ENCODE results near the gene ZNF200.
A peak's percentile ranks its signal among the peaks of the same experiment; 100 is the strongest.
"Not testable (repeated sequence)": the region's sequence is repeated elsewhere in the genome, so short reads cannot be mapped to it uniquely, and the experiment has no call there.

Gene ZNF200

DNA sequence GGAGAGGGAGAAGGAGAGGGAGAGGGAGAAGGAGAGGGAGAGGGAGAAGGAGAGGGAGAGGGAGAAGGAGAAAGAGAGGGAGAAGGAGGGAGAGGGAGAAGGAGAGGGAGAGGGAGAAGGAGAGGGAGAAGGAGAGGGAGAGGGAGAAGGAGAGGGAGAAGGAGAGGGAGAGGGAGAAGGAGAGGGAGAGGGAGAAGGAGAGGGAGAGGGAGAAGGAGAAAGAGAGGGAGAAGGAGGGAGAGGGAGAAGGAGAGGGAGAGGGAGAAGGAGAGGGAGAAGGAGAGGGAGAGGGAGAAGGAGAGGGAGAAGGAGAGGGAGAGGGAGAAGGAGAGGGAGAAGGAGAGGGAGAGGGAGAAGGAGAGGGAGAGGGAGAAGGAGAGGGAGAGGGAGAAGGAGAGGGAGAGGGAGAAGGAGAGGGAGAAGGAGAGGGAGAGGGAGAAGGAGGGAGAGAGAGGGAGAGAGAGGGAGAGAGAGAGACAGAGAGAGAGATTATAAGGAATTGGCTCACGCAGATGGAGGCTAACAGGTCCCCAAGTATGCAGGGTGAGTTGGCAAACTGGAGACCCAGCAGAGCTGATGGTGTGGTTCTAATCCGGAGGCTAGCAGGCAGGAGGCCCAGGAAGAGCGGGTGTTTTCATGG is 37.1 kb downstream of the ZNF200 start:
- H3K9ac ChIP-seq (ENCODE audit: low read depth, low read length); H3K4me1 ChIP-seq (ENCODE audit: insufficient read depth, low read length); H3K9me3 ChIP-seq (ENCODE audit: insufficient read depth, low read depth, low read length); H3K27ac ChIP-seq (ENCODE audit: low read depth, low read length); H3K4me3 ChIP-seq (ENCODE audit: low read length); H3K36me3 ChIP-seq (ENCODE audit: insufficient read depth, low read length): not testable (repeated sequence)
- peaks cover 17% of the 10 kb centered on the region for H3K27me3 ChIP-seq (ENCODE audit: insufficient read depth, low read length)
- 49% methylated on average over 3 of the region's 3 CpGs for WGBS

GRCh38 chr16:3195975-3196374 is 39.0 kb downstream of the ZNF200 start:
- Histone ChIP-seq H3K9me3 (ENCODE audit: insufficient read depth, low read depth, low read length) (no peaks in the 10 kb centered on the region), H3K27me3 (ENCODE audit: insufficient read depth, low read length) (peaks cover 24% of the 10 kb centered on the region), H3K4me3 (ENCODE audit: low read length) (no peak overlapping the region), H3K36me3 (ENCODE audit: insufficient read depth, low read length) (no peaks in the 10 kb centered on the region), H3K9ac (ENCODE audit: low read depth, low read length) (no peak overlapping the region), H3K4me1 (ENCODE audit: insufficient read depth, low read length) (no peaks in the 10 kb centered on the region), H3K27ac (ENCODE audit: low read depth, low read length) (no peak overlapping the region)
- WGBS = 46% methylated on average over 9 of the region's 10 CpGs

- Histone ChIP-seq H3K9me3 (ENCODE audit: insufficient read depth, low read depth, low read length) (no peaks in the 10 kb centered on the region), H3K36me3 (ENCODE audit: insufficient read depth, low read length) (no peaks in the 10 kb centered on the region), H3K4me1 (ENCODE audit: insufficient read depth, low read length) (peaks cover 1% of the 10 kb centered on the region; the same call in 1 of the 2 replicates), H3K4me3 (ENCODE audit: low read length) (no peak overlapping the region), H3K27ac (ENCODE audit: low read depth, low read length) (no peak overlapping the region), H3K9ac (ENCODE audit: low read depth, low read length) (no peak overlapping the region), H3K27me3 (ENCODE audit: insufficient read depth, low read length) (peaks cover 36% of the 10 kb centered on the region)
- 92% methylated on average over 20 of the region's 20 CpGs for WGBS
These were observed 40.2 kb downstream of the ZNF200 start for GRCh38 chr16:3194792-3195191.

GRCh38 chr16:3193221-3194212 is 41.4 kb downstream of the ZNF200 start:
- Histone ChIP-seq H3K4me1 (ENCODE audit: insufficient read depth, low read length) (peaks cover 3% of the 10 kb centered on the region; the same call in 1 of the 2 replicates), H3K27ac (ENCODE audit: low read depth, low read length) (no peak overlapping the region), H3K36me3 (ENCODE audit: insufficient read depth, low read length) (no peaks in the 10 kb centered on the region), H3K9me3 (ENCODE audit: insufficient read depth, low read depth, low read length) (no peaks in the 10 kb centered on the region), H3K27me3 (ENCODE audit: insufficient read depth, low read length) (peaks cover 48% of the 10 kb centered on the region), H3K4me3 (ENCODE audit: low read length) (no peak overlapping the region), H3K9ac (ENCODE audit: low read depth, low read length) (no peak overlapping the region)
- WGBS = 91% methylated on average over 49 of the region's 49 CpGs

- Histone ChIP-seq H3K9me3 (ENCODE audit: insufficient read depth, low read depth, low read length) (no peaks in the 10 kb centered on the region), H3K9ac (ENCODE audit: low read depth, low read length) (no peak overlapping the region), H3K27me3 (ENCODE audit: insufficient read depth, low read length) (peaks cover 46% of the 10 kb centered on the region), H3K4me1 (ENCODE audit: insufficient read depth, low read length) (peaks cover 3% of the 10 kb centered on the region; the same call in 1 of the 2 replicates), H3K27ac (ENCODE audit: low read depth, low read length) (no peak overlapping the region), H3K4me3 (ENCODE audit: low read length) (no peak overlapping the region), H3K36me3 (ENCODE audit: insufficient read depth, low read length) (no peaks in the 10 kb centered on the region)
- WGBS = 91% methylated on average over 36 of the region's 36 CpGs
These were observed 42.4 kb downstream of the ZNF200 start for GRCh38 chr16:3192476-3193019.

- H3K27ac ChIP-seq (ENCODE audit: low read depth, low read length) = no peak overlapping the region
- peaks cover 3% of the 10 kb centered on the region; the same call in 1 of the 2 replicates for H3K4me1 ChIP-seq (ENCODE audit: insufficient read depth, low read length)
- peak overlapping the region; percentile 88 for H3K4me3 ChIP-seq (ENCODE audit: low read length)
- H3K9me3 ChIP-seq (ENCODE audit: insufficient read depth, low read depth, low read length) = no peaks in the 10 kb centered on the region
- no peaks in the 10 kb centered on the region for H3K36me3 ChIP-seq (ENCODE audit: insufficient read depth, low read length)
- WGBS = 2% methylated on average over 16 of the region's 16 CpGs
- H3K27me3 ChIP-seq (ENCODE audit: insufficient read depth, low read length) = peaks cover 43% of the 10 kb centered on the region
- H3K9ac ChIP-seq (ENCODE audit: low read depth, low read length) = no peak overlapping the region
These were observed 44.0 kb downstream of the ZNF200 start for GRCh38 chr16:3190949-3191353.

GRCh38 chr16:3189869-3190268 is 45.1 kb downstream of the ZNF200 start:
- no peak overlapping the region for H3K9ac ChIP-seq (ENCODE audit: low read depth, low read length)
- H3K27me3 ChIP-seq (ENCODE audit: insufficient read depth, low read length) = peaks cover 48% of the 10 kb centered on the region
- peaks cover 3% of the 10 kb centered on the region; the same call in 1 of the 2 replicates for H3K4me1 ChIP-seq (ENCODE audit: insufficient read depth, low read length)
- H3K36me3 ChIP-seq (ENCODE audit: insufficient read depth, low read length) = no peaks in the 10 kb centered on the region
- peak overlapping the region; percentile 88 for H3K4me3 ChIP-seq (ENCODE audit: low read length)
- no peaks in the 10 kb centered on the region for H3K9me3 ChIP-seq (ENCODE audit: insufficient read depth, low read depth, low read length)
- 6% methylated on average over 7 of the region's 11 CpGs for WGBS
- no peak overlapping the region for H3K27ac ChIP-seq (ENCODE audit: low read depth, low read length)

DNA sequence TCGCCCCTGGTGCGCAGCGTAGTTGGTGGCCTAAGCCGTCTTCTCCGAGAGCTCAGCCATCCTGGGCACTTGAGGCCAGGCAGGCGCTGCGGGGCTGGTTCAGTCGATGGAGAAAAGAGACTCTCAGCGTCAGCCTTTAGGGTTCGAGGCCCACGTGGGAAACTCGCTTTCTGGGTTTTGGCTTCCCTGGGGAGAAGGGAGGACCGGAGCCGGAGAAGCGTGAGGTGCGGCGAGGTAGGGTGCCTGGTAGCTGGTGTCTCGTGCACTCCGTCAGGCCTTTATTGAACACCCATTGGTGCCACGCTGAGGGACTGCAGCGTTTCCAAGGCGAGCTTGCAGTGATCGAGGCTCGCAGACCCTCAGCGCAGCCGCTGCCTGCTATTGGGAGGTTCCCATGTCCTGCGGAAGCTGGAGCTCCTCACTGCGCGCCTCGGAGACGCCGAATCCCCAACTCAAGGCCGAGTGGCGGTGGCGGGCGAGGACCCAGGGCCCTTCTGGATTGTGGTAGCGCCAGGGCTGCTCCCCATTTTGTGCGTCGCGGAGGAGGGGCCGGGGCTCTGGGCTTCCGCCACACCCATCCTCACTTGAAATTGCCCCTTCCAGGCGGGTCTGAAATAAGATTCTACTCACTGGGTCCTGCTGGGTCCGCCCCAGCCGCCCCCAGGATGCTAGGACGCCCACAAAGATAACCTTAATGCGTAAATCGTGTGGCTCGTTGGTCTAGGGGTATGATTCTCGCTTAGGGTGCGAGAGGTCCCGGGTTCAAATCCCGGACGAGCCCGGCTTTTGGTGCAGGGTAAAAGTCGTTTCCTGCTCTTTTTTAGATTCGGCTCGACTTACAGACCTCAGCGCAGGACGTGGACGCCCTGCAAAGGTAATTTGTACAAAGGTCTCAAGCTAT is 45.8 kb downstream of the ZNF200 start:
- Histone ChIP-seq H3K27ac (ENCODE audit: low read depth, low read length) (no peak overlapping the region), H3K9me3 (ENCODE audit: insufficient read depth, low read depth, low read length) (no peaks in the 10 kb centered on the region), H3K27me3 (ENCODE audit: insufficient read depth, low read length) (peaks cover 48% of the 10 kb centered on the region), H3K4me3 (ENCODE audit: low read length) (peak overlapping the region; percentile 88), H3K36me3 (ENCODE audit: insufficient read depth, low read length) (no peaks in the 10 kb centered on the region), H3K4me1 (ENCODE audit: insufficient read depth, low read length) (peaks cover 3% of the 10 kb centered on the region; the same call in 1 of the 2 replicates), H3K9ac (ENCODE audit: low read depth, low read length) (peak overlapping the region; percentile 65)
- under 1% methylated on average over 61 of the region's 61 CpGs for WGBS

GRCh38 chr16:3188675-3188924 is 46.4 kb downstream of the ZNF200 start:
- Histone ChIP-seq H3K9ac (ENCODE audit: low read depth, low read length) (peak overlapping the region; percentile 12; the same call in 1 of the 2 replicates), H3K4me1 (ENCODE audit: insufficient read depth, low read length) (peaks cover 3% of the 10 kb centered on the region; the same call in 1 of the 2 replicates), H3K27ac (ENCODE audit: low read depth, low read length) (no peak overlapping the region), H3K4me3 (ENCODE audit: low read length) (peak overlapping the region; percentile 88), H3K36me3 (ENCODE audit: insufficient read depth, low read length) (no peaks in the 10 kb centered on the region), H3K27me3 (ENCODE audit: insufficient read depth, low read length) (peaks cover 51% of the 10 kb centered on the region), H3K9me3 (ENCODE audit: insufficient read depth, low read depth, low read length) (no peaks in the 10 kb centered on the region)
- WGBS = 0% methylated on average over 13 of the region's 13 CpGs

DNA sequence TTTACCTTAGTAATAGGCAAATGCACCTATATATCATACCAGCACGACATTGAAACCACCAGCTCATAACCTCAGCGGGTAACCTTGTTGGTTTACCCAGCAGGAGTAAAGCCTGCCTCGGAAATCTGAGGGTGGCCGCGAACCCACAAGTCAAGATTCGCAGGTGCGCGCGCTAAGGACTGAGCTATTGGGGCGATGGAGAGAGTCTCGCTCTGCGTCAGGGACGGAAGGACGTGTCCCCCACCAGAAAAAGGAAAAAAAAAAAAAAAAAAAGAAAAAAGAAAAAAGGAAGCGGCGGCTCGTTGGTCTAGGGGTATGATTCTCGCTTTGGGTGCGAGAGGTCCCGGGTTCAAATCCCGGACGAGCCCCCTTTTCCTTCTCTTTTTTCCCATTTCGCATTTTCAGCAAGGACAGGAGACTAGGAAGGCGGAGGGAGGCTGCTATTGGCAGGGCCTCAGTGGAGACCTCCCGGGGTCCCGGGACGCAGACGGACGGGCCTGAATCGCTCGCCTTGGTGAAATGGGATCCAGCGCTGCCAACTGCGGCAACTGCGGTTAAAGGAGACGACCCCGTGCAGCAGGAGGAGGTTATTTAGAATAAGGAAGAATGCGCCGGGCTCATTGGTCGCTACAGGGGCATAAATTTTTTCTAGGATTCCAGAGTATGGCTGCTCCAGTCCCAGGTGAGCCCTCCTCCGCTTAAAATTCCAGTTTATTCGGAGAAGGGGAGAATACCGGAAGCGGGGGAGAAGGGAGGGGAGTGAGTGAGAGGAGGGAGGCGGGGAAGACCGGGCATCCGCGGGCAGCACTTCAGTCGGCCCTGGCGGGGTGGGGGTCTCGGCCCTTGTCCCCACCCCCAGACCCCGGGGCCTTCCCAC is 46.9 kb downstream of the ZNF200 start, which contains the start of gene OR1F1:
OR1F1 (plus strand) TSS at position 407 of the 877 bp plus-strand sequence.
- Histone ChIP-seq H3K4me3 (ENCODE audit: low read length) (peak within 1 kb of the TSS; percentile 88), H3K27ac (ENCODE audit: low read depth, low read length) (no peak within 1 kb of the TSS), H3K36me3 (ENCODE audit: insufficient read depth, low read length) (no peaks in the 10 kb centered on the region), H3K9me3 (ENCODE audit: insufficient read depth, low read depth, low read length) (no peaks in the 10 kb centered on the region), H3K4me1 (ENCODE audit: insufficient read depth, low read length) (peaks cover 3% of the 10 kb centered on the region; the same call in 1 of the 2 replicates), H3K9ac (ENCODE audit: low read depth, low read length) (peak within 1 kb of the TSS; percentile 65), H3K27me3 (ENCODE audit: insufficient read depth, low read length) (peaks cover 56% of the 10 kb centered on the region)
- under 1% methylated on average over 46 of the region's 51 CpGs for WGBS
